HepG2 (cell line): ENCODE results near the gene ARHGAP33. TPM values are rescaled to one million over a fixed set of nuclear protein-coding genes. Genes with fewer than 3 reads are reported as not detected.

Source experiments
- ATAC-seq: fragments of 200-7000 bp; cut with Tn5 transposase; 3 replicates; pipeline ENCODE4 v1.9.1; 2020; ENCODE audit warnings: mild to moderate bottlenecking, moderate library complexity
- BruUV-seq: library from RNA; stranded (reverse); fragments of 400-500 nt; replicated peaks from 2 replicates; lab custom pipeline; 2021; lab: Mats Ljungman, UMichigan
- CTCF ChIA-PET: fragments of 300-600 bp; formaldehyde crosslinking; extraction: SDS; loops from one replicate; lab custom pipeline; 2021; ENCODE audit warnings: low total read pairs, inconsistent platforms, low intra/inter-chr PET ratio; lab: Yijun Ruan, JAX
- POLR2A ChIA-PET: fragments of 350-600 bp; sonication (Branson Sonifier 250); formaldehyde crosslinking; loops from one replicate; lab custom pipeline; 2020; ENCODE audit warnings: antibody characterized with exemption, inconsistent platforms; lab: Yijun Ruan, JAX
- DNase-seq: peaks from one replicate; pipeline ENCODE4 v3.0.0-alpha.2; 2015; ENCODE audit warnings: low spot score
- FAIRE-seq: peaks from 3 replicates; lab custom pipeline; 2011; peaks lifted over from hg19 to GRCh38; lab: Jason Lieb, UNC
- H2AFZ ChIP-seq: one replicate; pipeline ENCODE4 v1.6.1; 2011; ENCODE audit warnings: low read length, inconsistent platforms
- H3K27ac ChIP-seq: fragments of 300-600 bp; 3 replicates; pipeline ENCODE4 v1.8.0; 2011; ENCODE audit warnings: mixed run types, mild to moderate bottlenecking, mixed read lengths, low read length, inconsistent platforms; ENCODE audit not compliant: insufficient read depth; ENCODE audit errors: extremely low read length
- H3K27me3 ChIP-seq, 2 experiments: fragments of 200-600 bp in 1 of 2; 2 replicates in 1 of 2; 3 replicates in 1 of 2; pipeline versions ENCODE4 v1.6.0 to v1.8.0; 2011; ENCODE audit warnings: low read length in 2 of 2, mild to moderate bottlenecking in 2 of 2, moderate library complexity in 2 of 2, inconsistent platforms in 1 of 2; ENCODE audit not compliant: insufficient read depth in 2 of 2, control insufficient read depth in 1 of 2
- H3K36me3 ChIP-seq, 2 experiments: fragments of 200-600 bp in 1 of 2; replicated peaks in 1 of 2; 2 replicates in 1 of 2; 3 replicates in 1 of 2; pipeline versions ENCODE4 v1.5.1 to v1.8.0; 2011; ENCODE audit warnings: low read length in 2 of 2, inconsistent platforms in 1 of 2; ENCODE audit not compliant: insufficient read depth in 2 of 2, control insufficient read depth in 1 of 2
- H3K4me1 ChIP-seq: 2 replicates; pipeline ENCODE4 v1.5.1; 2012; ENCODE audit warnings: low read length, inconsistent platforms; ENCODE audit not compliant: insufficient read depth
- H3K4me2 ChIP-seq: 2 replicates; pipeline ENCODE4 v1.6.0; 2011; ENCODE audit warnings: low read depth, low read length, inconsistent platforms
- H3K4me3 ChIP-seq, 3 experiments: fragments of 200-600 bp in 1 of 3; sonication (generic), shearing (Covaris generic) in 1 of 3; replicated peaks in 1 of 3; 2 replicates each; pipeline ENCODE4 v1.5.1; 2011 to 2016; ENCODE audit warnings: low read length in 3 of 3, inconsistent platforms in 2 of 3, low read depth in 2 of 3, mild to moderate bottlenecking in 2 of 3, control low read depth in 1 of 3, mixed read lengths in 1 of 3; ENCODE audit not compliant: insufficient read depth in 1 of 3
- H3K79me2 ChIP-seq: one replicate; pipeline ENCODE4 v1.6.1; 2011; ENCODE audit warnings: low read length, inconsistent platforms; ENCODE audit not compliant: insufficient read depth
- H3K9ac ChIP-seq: 2 replicates; pipeline ENCODE4 v1.6.0; 2011; ENCODE audit warnings: mild to moderate bottlenecking, low read depth, low read length, inconsistent platforms; ENCODE audit not compliant: insufficient read depth
- H3K9me3 ChIP-seq: 2 replicates; pipeline ENCODE4 v1.5.1; 2012; ENCODE audit warnings: mild to moderate bottlenecking, low read length
- H4K20me1 ChIP-seq: 2 replicates; pipeline ENCODE4 v1.6.0; 2011; ENCODE audit warnings: inconsistent platforms, mild to moderate bottlenecking, low read length, moderate library complexity; ENCODE audit not compliant: insufficient read depth
- HMG20A ChIP-seq: IDR thresholded peaks from 2 replicates; pipeline ENCODE4 v1.6.1; 2016; ENCODE audit warnings: borderline replicate concordance
- RBFOX2 ChIP-seq: fragments of 200-400 bp; formaldehyde crosslinking; IDR thresholded peaks from 2 replicates; pipeline ENCODE4 v1.6.1; 2017; ENCODE audit warnings: low read depth, mild to moderate bottlenecking, low read length
- SMARCE1 ChIP-seq: fragments of 450-650 bp; IDR thresholded peaks from 2 replicates; pipeline ENCODE4 v1.6.1; 2017; ENCODE audit warnings: borderline replicate concordance
- SRSF1 ChIP-seq: fragments of 200-400 bp; formaldehyde crosslinking; optimal IDR thresholded peaks from 2 replicates; pipeline ENCODE3; 2017; ENCODE audit warnings: mild to moderate bottlenecking, low read depth, low read length, moderate library complexity
- SRSF9 ChIP-seq: fragments of 200-400 bp; formaldehyde crosslinking; IDR thresholded peaks from 2 replicates; pipeline ENCODE4 v1.6.1; 2018; ENCODE audit warnings: borderline replicate concordance, mild to moderate bottlenecking, low read depth, low read length; ENCODE audit not compliant: insufficient read depth, poor library complexity, severe bottlenecking
- WGBS: methylation state at CpG from one replicate; pipeline ENCODE4 v1.1.6; 2017; ENCODE audit warnings: low lambda C conversion rate; 5-methylcytosine and 5-hydroxymethylcytosine counted together
- in situ Hi-C: cut with HindIII; loops from 2 replicates; pipeline ENCODE4 v1.10.0; 2017; ENCODE audit warnings: low pct_unique_long_range_greater_than_20kb; ENCODE audit not compliant: extremely low pct_ligation_motif_present
- intact Hi-C: fragments of 100-400 bp; cut with micrococcal nuclease; formaldehyde crosslinking; loops from one replicate; pipeline ENCODE4 v1.10.0; 2022; ENCODE audit not compliant: unreplicated experiment
- polyA plus RNA-seq, 8 experiments: library from polyadenylated mRNA; depleted of rRNA in 3 of 8; stranded (reverse) in 7 of 8; unstranded in 1 of 8; fragments of >200 nt; fragmentation: Illumina TruSeq in 4 of 8; extraction: Trizol in 4 of 8; gene quantifications; 2 replicates each; pipeline versions ENCODE4 v1.2.1 to v1.2.3, GENCODE V29; 2011 to 2016; ENCODE audit warnings: low read depth in 4 of 8, missing spikeins in 1 of 8, mixed read lengths in 1 of 8; ENCODE audit not compliant: insufficient read depth in 1 of 8
- total RNA-seq, 5 experiments: library from RNA; depleted of rRNA; stranded (reverse); fragments of >200 nt; fragmentation: Illumina TruSeq; extraction: Trizol; gene quantifications; 2 replicates each; pipeline ENCODE4 v1.2.3, GENCODE V29; 2016; ENCODE audit warnings: low read depth in 1 of 5
- TF ChIP-seq, protein P1 (sequence below): sonication (generic); formaldehyde crosslinking; IDR thresholded peaks from 2 replicates; pipeline ENCODE4 v1.4.0; 2020; ENCODE audit warnings: missing genetic modification reagents
- TF ChIP-seq, protein P2 (sequence below): sonication (generic); formaldehyde crosslinking; IDR thresholded peaks from 2 replicates; pipeline ENCODE4 v1.9.0; 2021; ENCODE audit warnings: missing genetic modification reagents, borderline replicate concordance

The ARHGAP33 gene
- total and polyA plus RNA-seq, 2 of the 13 experiments (the other 11 are each of a cell fraction or from before 2014, with no cell fraction given), result 1.3 to 2.7 TPM

DNA sequence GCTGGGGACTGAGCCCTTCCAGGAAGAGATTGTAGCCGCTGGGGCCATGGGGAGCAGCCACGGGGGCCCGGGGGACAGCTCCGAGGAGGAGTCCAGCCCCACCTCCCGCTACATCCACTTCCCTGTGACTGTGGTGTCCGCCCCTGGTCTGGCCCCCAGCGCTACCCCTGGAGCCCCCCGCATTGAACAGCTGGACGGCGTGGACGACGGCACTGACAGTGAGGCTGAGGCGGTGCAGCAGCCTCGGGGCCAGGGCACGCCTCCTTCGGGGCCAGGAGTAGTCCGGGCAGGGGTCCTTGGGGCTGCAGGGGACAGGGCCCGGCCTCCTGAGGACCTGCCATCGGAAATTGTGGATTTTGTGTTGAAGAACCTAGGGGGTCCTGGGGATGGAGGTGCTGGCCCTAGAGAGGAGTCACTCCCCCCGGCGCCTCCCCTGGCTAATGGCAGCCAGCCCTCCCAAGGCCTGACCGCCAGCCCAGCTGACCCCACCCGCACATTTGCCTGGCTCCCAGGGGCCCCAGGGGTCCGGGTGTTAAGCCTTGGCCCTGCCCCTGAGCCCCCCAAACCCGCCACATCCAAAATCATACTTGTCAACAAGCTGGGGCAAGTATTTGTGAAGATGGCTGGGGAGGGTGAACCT lies 42.7 kb upstream of the ARHGAP33 start:
- POLR2A ChIA-PET, result interaction anchor here (3.6 kb wide), 1 partner anchor 7 kb away, joined by 11 read pairs; no protein-coding TSS in a partner anchor
- H3K36me3 ChIP-seq, result peaks cover 42 to 91% of the 10 kb centered on the region in 2 experiments; a peak in 4 of 5 replicates
- CTCF ChIA-PET, result no interaction called here
- no peak overlapping the region for H3K4me3 ChIP-seq
- DNase-seq, result no peak
- FAIRE-seq, result no peak
- TF ChIP-seq SRSF9 (no peak), SMARCE1 (no peak), HMG20A (CRISPR knock-in tag) (no peak), RBFOX2 (peak; percentile 54), SRSF1 (no peak)
- TF ChIP-seq, protein P1, sequence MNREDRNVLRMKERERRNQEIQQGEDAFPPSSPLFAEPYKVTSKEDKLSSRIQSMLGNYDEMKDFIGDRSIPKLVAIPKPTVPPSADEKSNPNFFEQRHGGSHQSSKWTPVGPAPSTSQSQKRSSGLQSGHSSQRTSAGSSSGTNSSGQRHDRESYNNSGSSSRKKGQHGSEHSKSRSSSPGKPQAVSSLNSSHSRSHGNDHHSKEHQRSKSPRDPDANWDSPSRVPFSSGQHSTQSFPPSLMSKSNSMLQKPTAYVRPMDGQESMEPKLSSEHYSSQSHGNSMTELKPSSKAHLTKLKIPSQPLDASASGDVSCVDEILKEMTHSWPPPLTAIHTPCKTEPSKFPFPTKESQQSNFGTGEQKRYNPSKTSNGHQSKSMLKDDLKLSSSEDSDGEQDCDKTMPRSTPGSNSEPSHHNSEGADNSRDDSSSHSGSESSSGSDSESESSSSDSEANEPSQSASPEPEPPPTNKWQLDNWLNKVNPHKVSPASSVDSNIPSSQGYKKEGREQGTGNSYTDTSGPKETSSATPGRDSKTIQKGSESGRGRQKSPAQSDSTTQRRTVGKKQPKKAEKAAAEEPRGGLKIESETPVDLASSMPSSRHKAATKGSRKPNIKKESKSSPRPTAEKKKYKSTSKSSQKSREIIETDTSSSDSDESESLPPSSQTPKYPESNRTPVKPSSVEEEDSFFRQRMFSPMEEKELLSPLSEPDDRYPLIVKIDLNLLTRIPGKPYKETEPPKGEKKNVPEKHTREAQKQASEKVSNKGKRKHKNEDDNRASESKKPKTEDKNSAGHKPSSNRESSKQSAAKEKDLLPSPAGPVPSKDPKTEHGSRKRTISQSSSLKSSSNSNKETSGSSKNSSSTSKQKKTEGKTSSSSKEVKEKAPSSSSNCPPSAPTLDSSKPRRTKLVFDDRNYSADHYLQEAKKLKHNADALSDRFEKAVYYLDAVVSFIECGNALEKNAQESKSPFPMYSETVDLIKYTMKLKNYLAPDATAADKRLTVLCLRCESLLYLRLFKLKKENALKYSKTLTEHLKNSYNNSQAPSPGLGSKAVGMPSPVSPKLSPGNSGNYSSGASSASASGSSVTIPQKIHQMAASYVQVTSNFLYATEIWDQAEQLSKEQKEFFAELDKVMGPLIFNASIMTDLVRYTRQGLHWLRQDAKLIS (CRISPR knock-in tag), result no peak
- TF ChIP-seq, protein P2, sequence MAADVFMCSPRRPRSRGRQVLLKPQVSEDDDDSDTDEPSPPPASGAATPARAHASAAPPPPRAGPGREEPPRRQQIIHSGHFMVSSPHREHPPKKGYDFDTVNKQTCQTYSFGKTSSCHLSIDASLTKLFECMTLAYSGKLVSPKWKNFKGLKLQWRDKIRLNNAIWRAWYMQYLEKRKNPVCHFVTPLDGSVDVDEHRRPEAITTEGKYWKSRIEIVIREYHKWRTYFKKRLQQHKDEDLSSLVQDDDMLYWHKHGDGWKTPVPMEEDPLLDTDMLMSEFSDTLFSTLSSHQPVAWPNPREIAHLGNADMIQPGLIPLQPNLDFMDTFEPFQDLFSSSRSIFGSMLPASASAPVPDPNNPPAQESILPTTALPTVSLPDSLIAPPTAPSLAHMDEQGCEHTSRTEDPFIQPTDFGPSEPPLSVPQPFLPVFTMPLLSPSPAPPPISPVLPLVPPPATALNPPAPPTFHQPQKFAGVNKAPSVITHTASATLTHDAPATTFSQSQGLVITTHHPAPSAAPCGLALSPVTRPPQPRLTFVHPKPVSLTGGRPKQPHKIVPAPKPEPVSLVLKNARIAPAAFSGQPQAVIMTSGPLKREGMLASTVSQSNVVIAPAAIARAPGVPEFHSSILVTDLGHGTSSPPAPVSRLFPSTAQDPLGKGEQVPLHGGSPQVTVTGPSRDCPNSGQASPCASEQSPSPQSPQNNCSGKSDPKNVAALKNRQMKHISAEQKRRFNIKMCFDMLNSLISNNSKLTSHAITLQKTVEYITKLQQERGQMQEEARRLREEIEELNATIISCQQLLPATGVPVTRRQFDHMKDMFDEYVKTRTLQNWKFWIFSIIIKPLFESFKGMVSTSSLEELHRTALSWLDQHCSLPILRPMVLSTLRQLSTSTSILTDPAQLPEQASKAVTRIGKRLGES (CRISPR knock-in tag), result no peak
- in situ Hi-C loops (no loop called here), intact Hi-C loops (no loop called here)
- no peaks in the 10 kb centered on the region for H3K79me2 ChIP-seq
- no peaks in the 10 kb centered on the region for H3K27me3 ChIP-seq
- no peaks in the 10 kb centered on the region for H3K4me1 ChIP-seq
- no TSS peak for BruUV-seq
- H3K27ac ChIP-seq, result no peak overlapping the region
- H3K9ac ChIP-seq, result no peak overlapping the region
- no peaks in the 10 kb centered on the region for H4K20me1 ChIP-seq
- no peaks in the 10 kb centered on the region for H3K9me3 ChIP-seq
- no peak overlapping the region for H2AFZ ChIP-seq
- H3K4me2 ChIP-seq, result no peak overlapping the region
- WGBS, result 95% methylated on average over 17 of the region's 25 CpGs
- no peak for ATAC-seq
